ENCODE data around the gene CSAD. TPM values are rescaled to one million over a fixed set of nuclear protein-coding genes. Genes with fewer than 3 reads are reported as not detected.
"Not testable (repeated sequence)": the region's sequence is repeated elsewhere in the genome, so short reads cannot be mapped to it uniquely, and the experiment has no call there.

CSAD gene
- total RNA-seq, 6 experiments from 2014 or later, result 20.6 to 54.2 (median 37.1) TPM

DNA sequence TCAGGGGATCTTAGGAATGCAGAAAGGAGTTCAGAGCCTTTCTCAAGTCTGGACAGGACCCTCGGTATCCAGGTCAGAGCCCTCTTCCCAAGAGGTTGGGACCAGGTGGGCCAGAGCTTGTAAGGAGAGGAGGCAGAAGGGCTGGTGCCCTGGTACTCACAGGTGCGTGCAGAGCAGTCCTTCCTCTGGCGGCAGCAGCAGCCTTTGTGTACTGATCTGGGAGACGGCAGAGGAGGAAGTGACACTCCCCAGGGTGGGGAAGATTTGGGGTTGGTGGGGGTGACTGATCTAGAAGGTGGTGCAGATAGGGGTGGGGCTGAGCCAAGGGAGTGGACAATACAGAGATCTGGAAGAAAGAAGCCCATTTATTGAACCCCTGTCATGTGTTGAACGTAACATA, 26.3 kb upstream of the CSAD start, which contains the start of gene ITGB7:
TSS of gene ITGB7 (minus strand) at position 210 of the 400 bp plus-strand sequence. CDS start 6,808 bp downstream, outside the sequence.
- Histone ChIP-seq H3K4me1 (no peaks in the 10 kb centered on the region), H3K27me3 (no peaks in the 10 kb centered on the region), H3K27ac (no peak within 1 kb of the TSS), H3K36me3 (no peaks in the 10 kb centered on the region), H3K9me3 (no peaks in the 10 kb centered on the region), H3K4me3 (no peak within 1 kb of the TSS)
- intact Hi-C loops (cut with DNase I), result no loop called here
- 65% methylated on average over 5 of the region's 5 CpGs for WGBS (ENCODE audit: insufficient coverage, low coverage, low lambda C conversion rate, missing lambda C conversion rate)
- TF ChIP-seq POLR2A (IDR thresholded peaks at IDR 0.05), result no peak
- TF ChIP-seq CTCF (IDR thresholded peaks at IDR 0.05), result no peak
- peak in 3 of 4 donors; percentile 13 to 34 (median 27) for ATAC-seq
- no peak for DNase-seq

DNA sequence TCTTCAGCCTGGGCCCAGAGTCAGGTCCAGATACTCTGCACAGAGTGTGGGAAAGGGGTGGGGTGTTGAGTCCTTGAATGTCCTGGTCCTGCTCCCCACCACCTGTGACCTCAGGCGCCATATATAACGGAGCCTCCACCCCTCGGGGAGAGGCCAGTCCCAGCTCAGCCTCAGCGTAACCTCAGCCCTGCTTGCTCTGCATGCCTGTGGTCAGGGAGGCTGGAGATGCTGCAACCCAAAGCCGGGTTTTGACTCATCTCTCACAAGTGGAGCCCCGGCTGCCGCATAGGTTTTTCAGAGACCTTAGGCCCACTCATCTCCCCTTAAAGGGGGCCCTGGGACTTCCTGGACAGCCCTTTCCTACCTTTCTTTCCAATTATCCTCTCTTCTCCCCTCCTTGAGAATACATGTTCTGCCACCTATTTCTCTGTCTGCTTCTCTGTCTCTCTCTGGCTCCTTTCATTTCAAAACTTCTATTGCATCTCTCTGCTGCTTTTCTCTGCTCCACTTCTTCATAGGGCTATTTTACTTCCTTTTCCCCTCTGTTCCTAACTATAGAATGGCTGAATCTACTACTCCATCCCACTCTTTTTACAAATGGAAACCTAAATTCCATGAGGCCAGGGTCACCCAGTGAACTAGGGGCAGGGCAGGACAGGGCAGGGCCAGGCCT, 25.2 kb upstream of the CSAD start:
- no peak for TF ChIP-seq POLR2A (IDR thresholded peaks at IDR 0.05)
- TF ChIP-seq CTCF (IDR thresholded peaks at IDR 0.05), result no peak
- intact Hi-C loops (cut with DNase I), result no loop called here

DNA sequence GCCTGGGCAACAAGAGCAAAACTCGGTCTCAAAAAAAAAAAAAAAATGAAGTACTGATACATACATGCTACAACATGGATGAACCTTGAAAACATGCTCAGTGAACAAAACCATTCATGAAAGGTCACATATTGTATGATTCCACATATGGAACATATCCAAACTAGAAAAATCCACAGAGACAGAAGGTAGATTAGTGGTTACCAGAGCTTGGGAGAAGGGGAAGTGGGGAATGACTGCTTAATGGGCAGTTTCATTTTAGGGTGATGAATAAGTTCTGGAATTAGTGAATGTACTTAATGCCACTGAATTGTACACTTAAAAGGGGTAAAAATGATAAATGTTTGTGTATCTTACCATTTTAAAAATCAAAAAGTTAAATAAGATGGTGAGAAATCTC, 23.6 kb upstream of the CSAD start:
- no peak for TF ChIP-seq POLR2A (IDR thresholded peaks at IDR 0.05)
- H3K36me3 ChIP-seq, result no peaks in the 10 kb centered on the region
- no peaks in the 10 kb centered on the region for H3K27me3 ChIP-seq
- ATAC-seq (no peak), DNase-seq (no peak)
- WGBS (ENCODE audit: insufficient coverage, low coverage, low lambda C conversion rate, missing lambda C conversion rate), result 83% methylated on average over 1 of the region's 1 CpG
- no peak overlapping the region for H3K4me3 ChIP-seq
- peaks cover 0 to 8% (median 0%) of the 10 kb centered on the region in 4 donors for H3K4me1 ChIP-seq
- intact Hi-C loops (cut with DNase I), result no loop called here
- H3K27ac ChIP-seq, result no peak overlapping the region
- H3K9me3 ChIP-seq, result no peaks in the 10 kb centered on the region

More for the DNA sequence above, 25.2 kb upstream of the CSAD start:
- Histone ChIP-seq H3K4me3 (no peak overlapping the region), H3K36me3 (no peaks in the 10 kb centered on the region), H3K9me3 (no peaks in the 10 kb centered on the region), H3K27ac (no peak overlapping the region), H3K27me3 (no peaks in the 10 kb centered on the region), H3K4me1 (peaks cover 0 to 8% (median 0%) of the 10 kb centered on the region in 4 donors)
- DNase-seq (no peak), ATAC-seq (peak in 3 of 4 donors; percentile 19 to 32 (median 20))
- WGBS (ENCODE audit: insufficient coverage, low coverage, low lambda C conversion rate, missing lambda C conversion rate), result no CpG with 5 or more reads among the region's 7 CpGs

DNA sequence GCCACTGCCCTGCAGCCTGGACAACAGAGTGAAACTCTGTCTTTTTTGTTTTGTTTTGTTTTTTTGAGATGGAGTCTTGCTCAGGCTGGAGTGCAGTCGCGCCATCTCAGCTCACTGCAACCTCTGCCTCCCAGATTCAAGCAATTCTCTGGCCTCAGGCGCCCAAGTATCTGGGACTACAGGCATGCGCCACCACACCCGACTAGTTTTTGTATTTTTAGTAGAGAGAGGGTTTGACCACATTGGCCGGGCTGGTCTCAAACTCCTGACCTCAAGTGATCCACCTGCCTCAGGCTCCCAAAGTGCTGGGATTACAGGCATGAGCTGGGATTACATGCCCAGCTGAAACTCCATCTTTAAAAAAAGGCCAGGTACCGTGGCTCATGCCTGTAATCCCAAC, 21.6 kb upstream of the CSAD start:
- peaks cover 0 to 16% (median under 1%) of the 10 kb centered on the region in 4 donors for H3K4me1 ChIP-seq

DNA sequence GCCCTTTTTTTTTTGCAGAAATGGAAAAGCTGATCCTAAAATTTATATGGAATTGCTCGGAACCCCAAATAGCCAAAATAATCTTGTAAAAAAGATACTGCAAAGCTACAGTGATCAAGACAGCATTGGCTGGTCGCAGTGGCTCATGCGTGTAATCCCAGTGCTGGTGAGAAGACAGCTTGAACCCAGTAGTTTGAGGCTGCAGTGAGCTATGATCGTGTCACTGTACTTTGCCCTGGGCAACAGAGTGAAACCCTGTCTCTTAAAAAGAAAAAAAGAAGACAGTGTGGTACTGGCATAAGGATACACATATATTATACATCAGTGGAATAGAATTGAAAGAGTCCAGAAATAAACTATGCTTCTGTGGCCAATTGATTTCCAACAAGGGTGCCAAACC, 20.9 kb upstream of the CSAD start:
- Histone ChIP-seq H3K4me3 (no peak overlapping the region), H3K27me3 (no peaks in the 10 kb centered on the region), H3K36me3 (no peaks in the 10 kb centered on the region), H3K4me1 (peaks cover 0 to 19% (median 4%) of the 10 kb centered on the region in 4 donors), H3K9me3 (no peaks in the 10 kb centered on the region), H3K27ac (no peak overlapping the region)
- ATAC-seq, result no peak
- no peak for TF ChIP-seq POLR2A (IDR thresholded peaks at IDR 0.05)
- no peak for TF ChIP-seq CTCF (IDR thresholded peaks at IDR 0.05)
- WGBS (ENCODE audit: insufficient coverage, low coverage, low lambda C conversion rate, missing lambda C conversion rate), result 57% methylated on average over 4 of the region's 4 CpGs
- intact Hi-C loops (cut with DNase I), result no loop called here
- DNase-seq, result no peak

More for the DNA sequence above, 21.6 kb upstream of the CSAD start:
- H3K9me3 ChIP-seq; H3K27ac ChIP-seq; H3K27me3 ChIP-seq; H3K36me3 ChIP-seq; intact Hi-C loops (cut with DNase I); H3K4me3 ChIP-seq; ATAC-seq; DNase-seq: not testable (repeated sequence)
- 78% methylated on average over 7 of the region's 7 CpGs for WGBS (ENCODE audit: insufficient coverage, low coverage, low lambda C conversion rate, missing lambda C conversion rate)

Data from right lobe of liver (tissue), 6 donors.